Neuronal stem cell (in vitro differentiated cells): ENCODE measurements around the gene HUNK.

Experiments used
- DNase-seq: peaks from one replicate; pipeline ENCODE4 v3.0.0-alpha.2; 2013; ENCODE audit warnings: low spot score
- H2AFZ ChIP-seq: one replicate; pipeline ENCODE4 v1.6.1; 2013; ENCODE audit warnings: mild to moderate bottlenecking, low read length, inconsistent platforms
- H2AK5ac ChIP-seq: 2 replicates; pipeline ENCODE4 v1.6.1; 2013; ENCODE audit warnings: low read depth, mild to moderate bottlenecking, inconsistent platforms, low read length, moderate library complexity, mixed read lengths
- H2BK120ac ChIP-seq: 2 replicates; pipeline ENCODE4 v1.6.1; 2013; ENCODE audit warnings: low read depth, mild to moderate bottlenecking, inconsistent platforms, low read length, moderate library complexity, mixed read lengths
- H2BK12ac ChIP-seq: one replicate; pipeline ENCODE4 v1.6.1; 2013; ENCODE audit warnings: low read length, inconsistent platforms
- H2BK15ac ChIP-seq: 2 replicates; pipeline ENCODE4 v1.6.1; 2013; ENCODE audit warnings: mild to moderate bottlenecking, low read length, inconsistent platforms, mixed read lengths
- H2BK5ac ChIP-seq: one replicate; pipeline ENCODE4 v1.6.1; 2013; ENCODE audit warnings: inconsistent platforms, mild to moderate bottlenecking, low read length, moderate library complexity
- H3K14ac ChIP-seq: one replicate; pipeline ENCODE4 v1.6.1; 2013; ENCODE audit warnings: low read length, inconsistent platforms
- H3K18ac ChIP-seq: 2 replicates; pipeline ENCODE4 v1.6.1; 2013; ENCODE audit warnings: low read length, inconsistent platforms
- H3K23ac ChIP-seq: 2 replicates; pipeline ENCODE4 v1.6.1; 2013; ENCODE audit warnings: low read depth, mild to moderate bottlenecking, mixed read lengths, low read length, inconsistent platforms; ENCODE audit not compliant: poor library complexity
- H3K27ac ChIP-seq: replicated peaks from 3 replicates; pipeline ENCODE4 v1.5.1; 2013; ENCODE audit warnings: low read length, inconsistent platforms
- H3K27me3 ChIP-seq, 3 experiments: 2 replicates each; pipeline ENCODE4 v1.6.1; 2013; ENCODE audit warnings: low read length in 3 of 3, mild to moderate bottlenecking in 2 of 3, inconsistent platforms in 1 of 3, low read depth in 1 of 3, mixed read lengths in 1 of 3, moderate library complexity in 1 of 3; ENCODE audit not compliant: control insufficient read depth in 3 of 3, insufficient read depth in 3 of 3
- H3K36me3 ChIP-seq, 2 donors: replicated peaks in 1 of 2; 2 replicates each; pipeline ENCODE4 v1.6.1; 2013; ENCODE audit warnings: low read length in 2 of 2; ENCODE audit not compliant: control insufficient read depth in 2 of 2, insufficient read depth in 2 of 2
- H3K4ac ChIP-seq: 2 replicates; pipeline ENCODE4 v1.6.1; 2013; ENCODE audit warnings: inconsistent platforms, mild to moderate bottlenecking, low read length, moderate library complexity
- H3K4me1 ChIP-seq, 2 donors: 1 replicate in 1 of 2; 2 replicates in 1 of 2; pipeline ENCODE4 v1.6.1; 2013; ENCODE audit warnings: low read length in 2 of 2, low read depth in 1 of 2; ENCODE audit not compliant: control insufficient read depth in 2 of 2, insufficient read depth in 1 of 2
- H3K4me2 ChIP-seq: one replicate; pipeline ENCODE4 v1.6.1; 2013; ENCODE audit warnings: mild to moderate bottlenecking, low read length, inconsistent platforms; ENCODE audit not compliant: insufficient read depth, poor library complexity, severe bottlenecking
- H3K4me3 ChIP-seq, 2 donors: 2 replicates each; pipeline ENCODE4 v1.5.1; 2013; ENCODE audit warnings: low read length in 2 of 2, mild to moderate bottlenecking in 2 of 2, inconsistent platforms in 1 of 2, moderate library complexity in 1 of 2
- H3K79me1 ChIP-seq: one replicate; pipeline ENCODE4 v1.6.1; 2013; ENCODE audit warnings: low read depth, mild to moderate bottlenecking, inconsistent platforms, low read length, moderate library complexity
- H3K9ac ChIP-seq: one replicate; pipeline ENCODE4 v1.6.1; 2013; ENCODE audit warnings: mild to moderate bottlenecking, low read depth, low read length, inconsistent platforms; ENCODE audit not compliant: poor library complexity
- H3K9me3 ChIP-seq, 2 donors: replicated peaks in 1 of 2; 2 replicates each; pipeline versions ENCODE3 to v1.6.1; 2013; ENCODE audit warnings: low read length in 2 of 2, mild to moderate bottlenecking in 2 of 2, inconsistent platforms in 1 of 2, low read depth in 1 of 2, mixed read lengths in 1 of 2, moderate library complexity in 1 of 2; ENCODE audit not compliant: control insufficient read depth in 2 of 2, insufficient read depth in 1 of 2
- H4K8ac ChIP-seq: one replicate; pipeline ENCODE4 v1.6.1; 2013; ENCODE audit warnings: low read depth, mild to moderate bottlenecking, inconsistent platforms, low read length, moderate library complexity
- H4K91ac ChIP-seq: one replicate; pipeline ENCODE4 v1.6.1; 2013; ENCODE audit warnings: low read length, low read depth, mild to moderate bottlenecking, inconsistent platforms; ENCODE audit not compliant: poor library complexity
- WGBS, 2 donors: extraction: QIAGEN DNeasy Blood & Tissue Kit; methylation state at CpG; one replicate each; pipeline ENCODE4 v1.1.7; 2013; ENCODE audit warnings: missing lambda C conversion rate in 2 of 2, mixed read lengths in 1 of 2; ENCODE audit not compliant: insufficient read length in 2 of 2, insufficient replicate concordance in 1 of 2; ENCODE audit errors: extremely low coverage in 2 of 2; 5-methylcytosine and 5-hydroxymethylcytosine counted together

Gene HUNK

GRCh38 chr21:31975491-31975890 is 102.7 kb downstream of the HUNK start:
- Histone ChIP-seq H2BK5ac (no peak overlapping the region), H4K8ac (no peak overlapping the region), H2AFZ (no peak overlapping the region), H2BK15ac (no peak overlapping the region), H3K14ac (no peak overlapping the region), H3K23ac (no peak overlapping the region), H3K4me3 (no peak overlapping the region), H3K18ac (no peak overlapping the region), H2BK120ac (no peak overlapping the region), H2BK12ac (no peak overlapping the region), H2AK5ac (no peak overlapping the region), H3K36me3 (peaks cover 4 to 73% of the 10 kb centered on the region in 2 donors), H4K91ac (no peak overlapping the region), H3K27me3 (no peaks in the 10 kb centered on the region), H3K79me1 (no peaks in the 10 kb centered on the region), H3K4ac (no peak overlapping the region), H3K4me1 (peaks cover 0 to 3% of the 10 kb centered on the region in 2 donors), H3K4me2 (no peak overlapping the region), H3K27ac (no peak overlapping the region), H3K9ac (no peak overlapping the region), H3K9me3 (no peaks in the 10 kb centered on the region)
- WGBS, 2 donors: no CpG with 5 or more reads among the region's 6 CpGs
- DNase-seq: no peak

- Histone ChIP-seq H3K79me1 (no peaks in the 10 kb centered on the region), H4K91ac (no peak overlapping the region), H2BK15ac (no peak overlapping the region), H2BK12ac (no peak overlapping the region), H3K9ac (no peak overlapping the region), H3K27ac (no peak overlapping the region), H3K4me1 (peaks cover 0 to 3% of the 10 kb centered on the region in 2 donors), H3K4me2 (no peak overlapping the region), H3K14ac (no peak overlapping the region), H2BK120ac (no peak overlapping the region), H3K27me3 (no peaks in the 10 kb centered on the region), H2BK5ac (no peak overlapping the region), H2AK5ac (no peak overlapping the region), H3K23ac (no peak overlapping the region), H3K4ac (no peak overlapping the region), H3K36me3 (peaks cover 0 to 69% of the 10 kb centered on the region in 2 donors), H4K8ac (no peak overlapping the region), H3K18ac (no peak overlapping the region), H3K4me3 (no peak overlapping the region), H3K9me3 (peaks cover 0 to 4% of the 10 kb centered on the region in 2 donors), H2AFZ (no peak overlapping the region)
- WGBS, 2 donors: no CpG with 5 or more reads among the region's 7 CpGs
- DNase-seq: no peak
These were observed 105.0 kb downstream of the HUNK start for GRCh38 chr21:31977816-31978215.

GRCh38 chr21:31983120-31983519 is 110.3 kb downstream of the HUNK start:
- Histone ChIP-seq H3K27ac (no peak overlapping the region), H3K36me3 (peaks cover 4 to 71% of the 10 kb centered on the region in 2 donors), H2BK12ac (no peak overlapping the region), H3K79me1 (no peaks in the 10 kb centered on the region), H2AK5ac (no peak overlapping the region), H3K4me1 (peaks cover 0 to 3% of the 10 kb centered on the region in 2 donors), H3K4ac (no peak overlapping the region), H2BK15ac (no peak overlapping the region), H3K27me3 (no peaks in the 10 kb centered on the region), H3K18ac (no peak overlapping the region), H4K8ac (no peak overlapping the region), H3K4me3 (no peak overlapping the region), H3K14ac (no peak overlapping the region), H2AFZ (no peak overlapping the region), H3K9me3 (peaks cover 0 to 4% of the 10 kb centered on the region in 2 donors), H4K91ac (no peak overlapping the region), H3K23ac (no peak overlapping the region), H2BK120ac (no peak overlapping the region), H3K9ac (no peak overlapping the region), H2BK5ac (no peak overlapping the region), H3K4me2 (no peak overlapping the region)
- DNase-seq: no peak
- WGBS, 2 donors: no CpG with 5 or more reads among the region's 4 CpGs

GRCh38 chr21:31983554-31983953 is 110.7 kb downstream of the HUNK start:
- no peaks in the 10 kb centered on the region for H3K27me3 ChIP-seq
- H4K8ac ChIP-seq: no peak overlapping the region
- H3K18ac ChIP-seq: no peak overlapping the region
- no peaks in the 10 kb centered on the region for H3K79me1 ChIP-seq
- H3K4ac ChIP-seq: no peak overlapping the region
- H2BK12ac ChIP-seq: no peak overlapping the region
- H3K9ac ChIP-seq: no peak overlapping the region
- no CpG with 5 or more reads among the region's 8 CpGs for WGBS, 2 donors
- H4K91ac ChIP-seq: no peak overlapping the region
- H2BK5ac ChIP-seq: no peak overlapping the region
- peaks cover 0 to 4% of the 10 kb centered on the region in 2 donors for H3K9me3 ChIP-seq
- peaks cover 4 to 70% of the 10 kb centered on the region in 2 donors for H3K36me3 ChIP-seq
- no peak overlapping the region for H3K23ac ChIP-seq
- no peak overlapping the region for H2AFZ ChIP-seq
- no peak overlapping the region for H3K4me2 ChIP-seq
- H2AK5ac ChIP-seq: no peak overlapping the region
- no peak overlapping the region for H3K4me3 ChIP-seq
- no peak overlapping the region for H3K27ac ChIP-seq
- H2BK15ac ChIP-seq: no peak overlapping the region
- H3K4me1 ChIP-seq: peaks cover 0 to 3% of the 10 kb centered on the region in 2 donors
- no peak overlapping the region for H3K14ac ChIP-seq
- H2BK120ac ChIP-seq: no peak overlapping the region
- DNase-seq: no peak
